ENCODE results near the gene PUS7L. TPM values are rescaled to one million over a fixed set of nuclear protein-coding genes. Genes with fewer than 3 reads are reported as not detected.
"Not testable (repeated sequence)": the region's sequence is repeated elsewhere in the genome, so short reads cannot be mapped to it uniquely, and the experiment has no call there.

The PUS7L gene
- total RNA-seq, 2 experiments from 2014 or later: 16.7 to 18.7 TPM

GRCh38 chr12:43696154-43696553 is 62.4 kb downstream of the PUS7L start:
- H3K27ac Mint-ChIP-seq: no peak overlapping the region
- intact Hi-C loops (cut with micrococcal nuclease): no loop called here
- no peaks in the 10 kb centered on the region for H3K36me3 Mint-ChIP-seq (ENCODE audit: low read depth)
- DNase-seq (no peak), ATAC-seq (no peak)
- H3K4me1 Mint-ChIP-seq (ENCODE audit: low read depth): peaks cover 4% of the 10 kb centered on the region
- ChIA-PET CTCF (no interaction called here), POLR2A (no interaction called here)
- peaks cover 4% of the 10 kb centered on the region for H3K27me3 Mint-ChIP-seq
- TF ChIP-seq CTCF (IDR thresholded peaks at IDR 0.05): no peak
- H3K4me3 Mint-ChIP-seq: no peak overlapping the region
- no peaks in the 10 kb centered on the region for H3K9me3 Mint-ChIP-seq

DNA sequence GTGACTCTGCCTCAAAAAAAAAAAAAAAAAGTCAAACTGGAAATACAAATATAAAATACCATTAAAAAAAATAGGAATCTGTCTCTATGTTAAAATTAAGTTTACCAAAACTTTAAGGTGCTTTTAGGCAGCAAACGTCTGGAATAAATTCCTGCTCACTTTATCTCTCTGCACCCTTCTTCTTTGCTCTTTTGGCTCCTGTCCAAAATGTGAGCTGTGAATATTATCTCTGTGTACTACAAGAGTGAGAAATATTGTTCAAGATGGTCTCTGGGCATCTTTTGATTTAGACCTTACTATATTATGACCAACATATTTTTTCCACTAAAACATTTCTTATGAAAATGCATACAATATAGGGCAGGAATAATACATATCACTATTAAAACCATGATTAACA is 63.7 kb downstream of the PUS7L start:
- Mint-ChIP-seq H3K36me3 (ENCODE audit: low read depth) (no peaks in the 10 kb centered on the region), H3K4me3 (no peak overlapping the region), H3K27me3 (peaks cover 6% of the 10 kb centered on the region), H3K9me3 (no peaks in the 10 kb centered on the region), H3K27ac (no peak overlapping the region), H3K4me1 (ENCODE audit: low read depth) (peaks cover 4% of the 10 kb centered on the region)
- POLR2A ChIA-PET: no interaction called here
- CTCF ChIA-PET: no interaction called here
- DNase-seq: no peak
- TF ChIP-seq CTCF (IDR thresholded peaks at IDR 0.05): no peak
- intact Hi-C loops (cut with micrococcal nuclease): no loop called here
- no peak for ATAC-seq

DNA sequence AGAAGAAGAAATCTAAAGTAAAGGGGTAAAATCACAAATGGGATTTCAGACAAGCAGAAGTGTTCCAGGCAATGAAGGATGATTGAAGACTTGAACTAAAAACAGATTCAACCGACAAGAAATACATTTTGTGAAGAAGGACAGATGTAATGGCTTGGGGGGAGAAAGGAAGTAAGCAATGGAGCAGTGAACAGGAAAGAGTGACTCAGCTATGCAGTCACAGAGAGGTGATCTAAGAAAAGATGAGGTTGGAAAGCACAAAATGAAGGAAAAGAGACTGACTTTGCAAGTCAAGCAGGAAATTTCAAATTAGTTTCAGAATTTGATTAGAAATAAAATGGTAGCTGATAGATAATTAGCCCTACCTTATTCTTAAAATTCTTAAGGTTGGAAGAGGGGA is 66.5 kb downstream of the PUS7L start:
- no peak for TF ChIP-seq CTCF (IDR thresholded peaks at IDR 0.05)
- peaks cover 23% of the 10 kb centered on the region for H3K27me3 Mint-ChIP-seq
- peaks cover 4% of the 10 kb centered on the region for H3K4me1 Mint-ChIP-seq (ENCODE audit: low read depth)
- H3K9me3 Mint-ChIP-seq: no peaks in the 10 kb centered on the region
- no peaks in the 10 kb centered on the region for H3K36me3 Mint-ChIP-seq (ENCODE audit: low read depth)
- POLR2A ChIA-PET: no interaction called here
- H3K27ac Mint-ChIP-seq: peak overlapping the region; percentile 4
- ATAC-seq (no peak), DNase-seq (no peak)
- CTCF ChIA-PET: no interaction called here
- intact Hi-C loops (cut with micrococcal nuclease): no loop called here
- no peak overlapping the region for H3K4me3 Mint-ChIP-seq

- CTCF ChIA-PET; DNase-seq; H3K36me3 Mint-ChIP-seq (ENCODE audit: low read depth); ATAC-seq; H3K4me3 Mint-ChIP-seq; intact Hi-C loops (cut with micrococcal nuclease); H3K27ac Mint-ChIP-seq; H3K4me1 Mint-ChIP-seq (ENCODE audit: low read depth); H3K9me3 Mint-ChIP-seq; POLR2A ChIA-PET: not testable (repeated sequence)
- H3K27me3 Mint-ChIP-seq: peaks cover 19% of the 10 kb centered on the region
Observed at GRCh38 chr12:43685491-43685890, 73.1 kb downstream of the PUS7L start.

DNA sequence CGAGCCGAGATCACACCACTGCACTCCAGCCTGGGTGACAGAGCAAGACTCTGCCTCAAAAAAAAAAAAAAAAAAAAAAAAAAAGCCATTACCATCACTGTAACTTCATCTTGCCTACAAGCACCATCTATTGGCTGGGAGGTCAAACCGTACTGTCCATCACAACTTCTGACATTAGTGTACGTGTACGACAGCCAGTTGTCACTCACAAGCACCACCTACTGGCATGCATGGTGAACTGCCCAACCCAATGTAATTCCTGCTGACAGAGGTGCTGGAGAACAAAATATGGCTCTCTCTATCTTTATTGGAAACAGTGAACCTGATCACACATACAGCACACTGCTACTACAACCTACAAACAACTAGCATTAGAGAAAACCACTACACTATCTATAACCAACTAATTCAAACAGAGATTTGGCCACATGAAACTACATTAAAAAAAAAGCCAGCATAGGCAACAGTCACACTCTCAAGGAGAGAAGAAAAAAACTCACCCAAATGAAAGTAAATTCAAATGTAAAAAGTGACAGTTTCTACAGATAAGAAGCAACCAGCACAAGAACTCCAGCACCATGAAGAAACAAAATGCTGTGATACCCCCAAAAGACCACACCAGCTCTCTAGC is 82.3 kb downstream of the PUS7L start:
- intact Hi-C loops (cut with micrococcal nuclease): loop anchor here (10.0 kb wide), 1 partner anchor 171 kb away; no protein-coding TSS in a partner anchor
- TF ChIP-seq CTCF (IDR thresholded peaks at IDR 0.05): peak; percentile 47
- no peak overlapping the region for H3K27ac Mint-ChIP-seq
- no peaks in the 10 kb centered on the region for H3K36me3 Mint-ChIP-seq (ENCODE audit: low read depth)
- peaks cover 13% of the 10 kb centered on the region for H3K27me3 Mint-ChIP-seq
- ChIA-PET POLR2A (no interaction called here), CTCF (interaction anchor here (0.8 kb wide), 1 partner anchor 12 kb away, joined by 4 read pairs; no protein-coding TSS in a partner anchor)
- ATAC-seq (peak; percentile 71), DNase-seq (peak; percentile 26)
- no peak overlapping the region for H3K4me3 Mint-ChIP-seq
- peaks cover 5% of the 10 kb centered on the region for H3K9me3 Mint-ChIP-seq
- H3K4me1 Mint-ChIP-seq (ENCODE audit: low read depth): no peaks in the 10 kb centered on the region
